GM04503 (cell line): ENCODE data around the gene LARP7.
"Not testable (repeated sequence)": the region's sequence is repeated elsewhere in the genome, so short reads cannot be mapped to it uniquely, and the experiment has no call there.

Experiments
- DNase-seq: peaks from one replicate; pipeline ENCODE4 v3.0.0-alpha.2; 2012; ENCODE audit warnings: low read depth

The LARP7 gene

DNA sequence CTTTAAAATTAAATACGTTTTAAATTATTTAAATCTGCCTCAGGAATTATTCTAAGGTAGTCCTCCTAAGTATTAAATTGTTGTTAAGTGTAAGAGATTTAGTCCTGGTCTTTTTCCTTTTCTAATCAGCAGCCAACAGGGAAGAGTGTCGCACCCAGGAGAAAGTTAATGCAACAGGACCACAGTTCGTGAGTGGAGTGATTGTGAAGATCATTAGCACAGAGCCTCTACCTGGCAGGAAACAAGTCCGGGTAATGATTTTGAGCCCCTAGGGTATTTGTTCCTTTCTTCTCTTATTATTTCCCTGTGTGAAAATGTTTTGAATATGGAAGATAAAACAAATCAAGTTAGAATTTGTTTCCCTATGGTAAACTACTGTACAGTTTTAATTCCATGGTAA lies 13.4 kb downstream of the LARP7 start:
- no peak for DNase-seq

DNA sequence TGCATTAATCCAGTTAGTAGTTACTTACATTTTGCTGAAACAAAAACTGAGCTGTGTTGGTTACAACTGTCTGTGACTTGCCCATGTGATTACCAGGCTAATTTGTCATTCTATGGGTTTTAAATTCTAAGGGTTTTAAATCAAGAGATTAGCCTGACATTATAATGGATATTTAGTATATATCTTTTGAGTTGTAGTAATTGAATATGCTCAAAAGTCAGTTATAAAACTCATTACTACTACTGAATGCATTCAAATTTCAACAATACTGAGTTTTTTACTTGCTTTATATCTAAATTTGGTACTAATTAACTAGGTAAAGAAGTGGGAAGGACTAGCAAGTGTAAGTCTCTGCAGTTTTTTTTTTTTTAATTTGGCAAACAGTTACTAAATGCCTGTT lies 14.7 kb downstream of the LARP7 start:
- DNase-seq: no peak

DNA sequence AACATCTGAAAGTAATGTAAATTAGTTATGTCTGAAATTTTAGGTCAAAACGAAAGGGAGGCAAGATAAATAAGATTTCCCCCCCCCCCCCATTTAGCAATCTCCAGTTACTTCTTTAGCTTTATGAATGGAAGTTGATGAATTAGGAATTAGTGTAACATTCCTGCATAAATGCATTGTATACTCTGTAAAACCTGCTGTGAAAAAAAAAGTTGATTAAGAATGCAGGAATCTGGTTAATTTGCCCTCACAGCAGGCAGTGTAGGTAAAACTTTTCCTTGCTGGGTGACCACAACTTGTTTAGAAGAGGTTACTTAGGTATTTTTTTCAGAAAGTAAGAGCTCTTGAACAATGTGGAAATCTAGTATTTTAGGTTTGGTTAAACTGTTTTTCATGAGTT lies 15.3 kb downstream of the LARP7 start:
- no peak for DNase-seq

DNA sequence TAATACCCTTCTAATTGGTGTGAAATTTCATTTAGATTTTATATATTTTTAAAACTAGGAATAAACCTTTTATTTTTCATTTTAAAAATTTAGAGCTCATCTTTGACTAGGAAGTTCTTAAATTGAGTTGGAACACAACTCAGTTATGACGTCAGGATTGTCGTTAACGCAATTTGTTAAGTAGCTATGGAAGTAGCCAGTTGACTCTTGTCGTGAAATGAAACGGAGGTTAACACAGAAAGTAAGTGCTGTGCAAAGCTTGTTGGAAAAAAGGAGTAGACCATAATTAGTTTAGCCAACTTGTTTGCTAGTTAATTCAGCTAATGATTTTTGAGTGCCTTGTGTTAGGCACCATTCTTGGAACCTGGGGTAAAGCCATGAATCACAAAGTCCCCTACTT lies 18.3 kb downstream of the LARP7 start:
- DNase-seq: no peak

DNA sequence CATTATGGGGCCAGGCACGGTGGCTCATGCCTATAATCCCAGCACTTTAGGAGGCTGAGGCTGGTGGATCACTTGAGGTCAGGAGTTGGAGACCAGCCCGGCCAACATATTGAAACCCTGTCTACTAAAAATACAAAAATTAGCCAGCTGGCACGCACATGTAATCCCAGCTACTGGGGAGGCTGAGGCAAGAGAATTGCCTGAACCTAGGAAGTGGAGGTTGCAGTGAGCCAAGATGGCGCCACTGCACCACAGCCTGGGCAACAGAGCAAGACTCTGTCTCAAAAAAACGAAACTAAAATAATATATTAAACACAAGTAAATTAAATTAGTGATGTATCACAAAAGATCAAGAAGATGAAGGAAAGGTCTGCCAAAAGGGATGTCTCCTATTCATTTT lies 19.2 kb downstream of the LARP7 start:
- DNase-seq: not testable (repeated sequence)

DNA sequence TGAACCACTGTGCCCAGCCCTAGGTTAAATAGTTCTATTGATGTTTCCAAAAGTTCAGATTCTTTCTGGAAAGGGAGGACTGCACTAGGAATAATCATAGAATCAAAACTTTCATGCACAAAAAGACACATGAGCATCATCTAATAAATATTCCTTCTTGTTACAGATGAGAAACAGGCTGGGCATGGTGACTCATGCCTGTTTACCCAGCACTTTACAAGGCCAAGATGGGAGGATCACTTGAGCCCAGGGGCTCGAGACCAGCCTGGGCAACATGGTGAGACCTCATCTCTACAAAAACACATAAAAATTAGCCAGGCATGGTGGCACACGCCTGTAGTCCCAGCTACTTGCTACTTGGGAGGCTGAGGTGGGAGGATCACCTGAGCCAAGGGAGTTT lies 27.7 kb downstream of the LARP7 start:
- DNase-seq: no peak

DNA sequence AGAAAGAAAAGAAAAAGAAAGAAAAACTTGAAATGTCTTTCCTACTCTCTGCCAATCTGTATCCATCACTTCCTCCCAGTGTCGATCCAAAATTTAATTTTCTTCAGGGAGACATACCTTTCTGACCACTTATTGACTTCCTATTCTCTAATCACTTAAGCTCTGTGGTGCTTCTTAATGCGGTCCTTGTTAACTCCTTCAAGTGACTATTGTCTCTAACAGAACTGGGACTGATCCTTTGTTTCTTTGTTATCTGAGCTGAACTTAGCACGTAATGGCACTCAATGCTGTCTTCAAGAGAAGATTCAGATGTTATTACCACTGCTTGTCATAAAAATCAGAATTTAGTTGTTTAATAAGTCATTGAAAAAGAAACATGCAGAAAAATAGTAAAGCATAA lies 31.2 kb downstream of the LARP7 start:
- no peak for DNase-seq

DNA sequence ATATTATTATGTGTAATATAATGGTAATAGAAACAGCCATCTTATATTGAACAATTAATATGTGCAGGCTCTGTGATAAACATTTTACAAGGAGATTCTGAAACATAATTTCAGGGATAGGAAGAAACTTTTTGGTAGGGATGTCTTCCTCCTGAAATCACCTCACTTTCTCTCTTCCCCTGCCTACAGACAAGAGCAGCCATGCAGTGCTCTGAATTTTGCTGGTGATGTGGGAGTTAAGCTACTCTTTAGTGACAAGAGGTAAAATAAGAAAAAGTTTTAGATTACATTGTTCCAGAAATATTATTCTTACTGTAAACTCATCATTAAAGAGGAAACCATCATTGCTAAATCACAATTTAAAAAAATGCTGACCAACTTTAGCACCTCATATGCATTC lies 36.1 kb downstream of the LARP7 start:
- no peak for DNase-seq

DNA sequence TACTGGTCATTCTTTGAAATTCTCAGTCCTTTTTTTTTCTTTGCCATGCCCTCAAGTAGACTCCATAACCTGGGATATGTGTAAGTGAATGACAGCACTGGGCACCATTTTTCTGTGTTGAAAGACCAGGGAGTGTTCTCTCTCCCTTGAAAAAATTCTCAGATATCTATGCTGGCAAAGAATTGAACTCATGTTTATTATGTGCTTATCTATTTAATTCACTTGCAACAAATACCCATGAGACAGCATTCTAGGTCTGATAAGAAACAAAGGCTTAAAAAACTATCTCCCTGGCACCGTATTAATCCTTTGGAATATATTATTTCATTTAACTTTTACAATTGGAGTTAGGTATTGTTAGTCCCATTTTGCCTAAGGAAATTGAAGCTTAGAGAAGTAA lies 36.7 kb downstream of the LARP7 start:
- no peak for DNase-seq

DNA sequence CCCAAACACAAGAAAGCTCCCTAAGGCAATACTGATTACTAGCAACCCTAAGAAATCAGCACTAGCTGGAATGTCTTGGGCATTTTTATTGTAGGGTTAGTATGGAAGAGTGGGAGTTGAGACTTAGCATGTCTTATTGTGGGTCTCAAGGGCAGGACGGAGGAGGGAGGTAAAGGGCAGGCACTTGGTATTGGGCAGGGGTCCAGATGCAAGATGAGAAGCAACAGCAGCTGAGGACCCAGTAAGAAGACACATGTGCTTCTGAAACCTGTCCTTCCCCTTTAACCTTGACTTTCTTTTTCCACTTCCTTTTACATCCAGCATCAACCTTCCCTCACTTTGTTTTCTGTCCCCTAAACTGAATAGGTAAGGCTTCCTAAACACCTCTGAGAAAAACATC lies 37.4 kb downstream of the LARP7 start:
- no peak for DNase-seq

DNA sequence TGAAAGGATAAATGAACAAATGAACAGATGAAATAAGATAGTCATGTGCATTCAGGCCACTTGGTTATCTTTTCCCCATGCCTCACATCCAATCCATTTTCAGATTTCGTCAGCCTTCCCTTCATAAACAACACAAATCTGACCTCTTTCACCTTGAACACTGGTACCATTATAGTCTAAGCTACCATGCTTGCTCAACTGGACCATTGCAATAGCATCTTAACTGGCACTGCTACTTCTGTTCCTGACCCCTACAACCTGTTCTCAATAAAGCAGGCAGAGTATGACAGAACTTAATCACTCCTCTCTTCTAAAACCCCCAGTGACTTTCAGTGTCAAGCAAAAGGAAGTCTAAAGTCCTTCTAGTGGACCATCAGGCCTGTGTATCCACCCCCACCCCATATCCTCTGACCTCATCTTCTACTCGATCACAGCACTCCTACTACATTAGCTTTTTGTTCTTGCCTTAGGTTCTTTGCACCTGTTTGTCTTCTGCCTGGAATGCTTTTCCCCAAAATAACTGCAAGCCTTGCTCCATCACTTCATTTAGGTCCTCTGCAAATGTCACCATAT lies 40.7 kb downstream of the LARP7 start:
- no peak for DNase-seq

DNA sequence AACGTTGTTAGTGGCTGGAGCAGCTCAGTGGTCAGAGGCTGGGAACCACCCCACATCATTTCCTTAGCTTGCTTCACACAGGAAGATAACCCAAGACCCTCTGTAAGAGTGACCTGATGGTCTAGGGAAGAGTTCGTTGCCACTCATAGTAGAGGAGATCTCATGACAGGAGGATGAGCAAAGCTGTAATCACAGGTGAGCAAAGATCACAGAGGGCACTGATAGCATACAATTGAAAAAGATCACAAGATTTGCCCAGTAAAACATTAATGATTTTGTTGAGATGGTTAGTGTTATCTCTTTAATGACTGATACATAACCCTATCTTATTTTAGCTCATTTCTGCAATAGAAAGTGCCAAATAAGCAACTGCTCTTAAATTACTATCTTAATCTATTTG lies 44.1 kb downstream of the LARP7 start:
- DNase-seq: no peak

DNA sequence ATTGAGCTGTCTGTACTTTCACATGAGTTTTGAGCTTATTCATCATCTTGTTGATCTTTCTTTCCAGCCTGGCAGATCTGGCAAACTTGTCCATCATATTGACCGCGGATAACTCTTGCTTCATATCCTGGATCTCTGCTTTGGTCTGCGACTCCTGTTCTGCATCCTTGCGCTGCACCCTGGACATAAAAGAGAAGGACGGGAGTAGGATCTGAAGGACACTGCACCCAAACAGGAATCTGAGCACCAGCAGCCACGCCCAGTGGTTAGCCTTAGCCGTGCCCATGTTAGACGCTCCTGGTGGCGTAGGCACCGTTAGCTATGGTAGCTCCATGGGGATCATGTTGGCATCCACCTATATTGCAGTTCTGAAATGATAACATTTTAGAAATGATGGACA lies 56.6 kb downstream of the LARP7 start:
- DNase-seq: no peak

DNA sequence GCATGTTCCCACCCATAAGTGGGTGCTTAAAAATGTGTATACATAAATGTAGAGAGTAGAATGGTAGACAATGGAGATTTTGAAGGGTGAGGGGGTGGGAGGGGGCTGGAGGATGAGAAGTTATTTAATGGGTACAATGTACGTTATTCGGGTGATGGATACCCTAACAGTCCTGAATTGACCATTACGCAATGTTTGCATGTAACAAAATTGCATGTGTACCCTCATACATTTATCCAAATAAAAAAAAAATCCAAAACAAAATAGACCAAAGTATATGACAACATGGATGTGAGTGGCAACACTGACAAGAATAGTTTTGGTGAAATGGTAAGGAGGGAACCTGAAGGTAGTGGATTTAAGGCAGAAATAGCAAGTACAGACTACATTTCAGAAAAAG lies 63.7 kb downstream of the LARP7 start:
- no peak for DNase-seq

DNA sequence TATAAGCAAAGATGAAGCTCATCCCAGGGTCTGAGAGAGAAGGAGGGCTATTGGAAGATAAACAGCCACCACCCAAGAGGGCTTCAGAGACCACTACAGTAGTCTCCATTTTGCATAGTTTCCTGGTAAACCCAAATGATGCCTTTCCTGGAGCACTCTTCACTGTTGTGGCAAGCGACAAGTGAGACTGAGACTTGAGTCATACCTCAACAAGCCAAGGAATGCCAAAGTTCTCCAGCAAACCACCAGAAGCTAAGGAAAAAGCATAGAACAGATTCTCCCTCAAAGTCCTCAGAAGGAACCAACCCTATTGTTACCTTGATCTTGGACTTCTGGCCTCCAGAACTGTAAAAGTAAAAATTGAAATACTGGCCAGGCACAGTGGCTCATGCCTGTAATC lies 65.9 kb downstream of the LARP7 start:
- no peak for DNase-seq

DNA sequence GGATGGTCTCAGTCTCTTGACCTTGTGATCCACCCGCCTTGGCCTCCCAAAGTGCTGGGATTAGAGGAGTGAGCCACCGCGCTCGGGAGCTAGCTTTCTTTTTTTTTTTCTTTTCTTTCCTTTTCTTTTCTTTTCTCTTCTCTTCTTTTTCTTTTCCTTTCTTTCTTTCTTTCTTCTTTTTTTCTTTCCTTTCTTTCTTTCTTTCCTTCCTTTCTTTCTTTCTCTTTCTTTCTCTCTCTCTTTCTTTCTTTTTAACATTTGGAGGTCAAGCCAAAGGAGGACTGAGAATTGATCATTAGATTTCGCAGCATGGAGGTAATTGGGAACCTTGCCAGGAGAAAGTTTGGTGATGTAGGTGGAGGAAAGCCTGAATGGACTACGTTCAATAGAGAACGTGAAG lies 67.4 kb downstream of the LARP7 start:
- DNase-seq: no peak

DNA sequence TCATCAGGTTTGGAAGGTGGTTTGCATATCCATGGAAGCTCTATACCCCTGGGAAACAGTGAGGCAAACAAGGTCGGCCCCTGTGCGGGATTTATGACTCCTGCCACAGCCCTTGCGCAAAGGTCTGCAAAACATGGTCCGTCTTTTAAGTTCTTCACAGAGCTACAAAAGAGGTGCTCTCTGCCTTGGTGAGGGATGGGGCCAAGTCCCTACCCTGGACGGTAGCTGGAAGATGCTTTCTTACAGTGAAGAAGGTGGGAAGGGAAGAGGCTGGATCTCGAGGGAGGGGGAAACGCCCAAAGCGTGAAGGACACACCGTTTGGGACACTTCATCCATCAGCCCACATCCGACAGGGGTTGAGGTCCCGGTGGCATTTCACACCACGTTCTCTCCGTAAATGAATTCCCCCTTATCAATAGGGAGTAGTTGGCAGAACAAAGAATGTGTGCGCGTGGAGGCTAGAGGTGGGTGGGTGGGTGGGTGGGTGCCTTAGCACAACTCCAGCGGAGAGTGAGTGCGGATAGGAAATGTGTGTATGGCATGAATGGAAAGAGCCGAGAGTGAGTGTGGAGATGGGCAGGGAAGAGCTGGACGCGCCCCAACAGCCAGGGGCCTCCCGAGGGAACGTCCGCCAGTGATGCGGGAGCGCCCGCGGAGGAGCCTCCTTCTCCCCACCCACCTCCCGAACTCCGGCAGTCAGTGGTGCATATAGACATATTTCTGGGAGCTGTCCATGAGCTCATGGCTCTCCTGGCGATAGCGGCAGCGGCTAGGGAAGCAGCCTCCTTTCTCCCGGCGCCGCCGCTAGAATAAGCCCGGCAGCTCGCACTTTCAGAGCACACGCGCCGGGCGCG lies 68.3 kb downstream of the LARP7 start:
- no peak for DNase-seq

DNA sequence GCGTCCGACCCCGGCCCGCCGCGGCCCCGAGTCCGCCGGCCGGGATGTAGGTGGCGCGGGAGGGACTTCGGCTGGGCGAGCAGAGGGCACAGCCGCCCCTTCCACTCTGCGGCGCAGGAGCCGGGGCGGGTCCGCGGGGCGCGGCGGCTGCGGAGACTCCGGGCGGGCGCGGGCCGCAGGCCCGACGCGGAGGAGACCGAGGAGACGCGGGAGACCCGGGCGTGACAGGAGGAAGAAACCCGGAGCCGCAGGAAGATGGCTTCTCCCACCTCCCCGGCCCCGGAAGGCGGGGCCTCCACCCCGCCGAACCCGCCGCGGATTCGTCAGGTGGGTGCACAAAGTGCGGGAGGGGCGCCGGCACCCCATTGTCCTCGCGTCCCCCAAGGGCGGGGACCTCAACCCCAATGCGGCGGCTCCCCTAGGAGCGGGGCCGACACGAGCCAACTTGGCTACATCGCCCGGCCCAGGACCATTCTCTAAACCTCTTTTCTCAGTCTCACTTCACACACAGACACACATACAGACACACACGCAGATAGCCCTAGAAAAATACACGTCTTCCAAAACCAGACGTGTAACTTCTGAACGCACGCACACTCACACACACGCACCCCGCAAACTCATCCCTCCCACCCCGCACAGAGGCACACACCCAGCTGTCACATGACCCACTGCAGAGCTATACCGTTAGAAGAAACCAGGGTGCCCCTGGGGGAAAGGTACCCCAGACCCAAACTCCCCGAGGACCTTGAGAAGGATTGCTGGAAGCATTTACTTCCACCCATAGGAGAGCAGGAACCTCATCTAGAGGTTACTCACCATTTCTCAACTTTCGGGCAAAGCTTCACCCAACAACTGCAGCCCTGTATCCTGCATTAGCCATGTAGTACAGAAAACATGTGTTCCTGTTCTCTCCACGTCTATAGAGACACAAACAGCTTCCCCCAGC lies 69.2 kb downstream of the LARP7 start:
- DNase-seq: not testable (repeated sequence)

DNA sequence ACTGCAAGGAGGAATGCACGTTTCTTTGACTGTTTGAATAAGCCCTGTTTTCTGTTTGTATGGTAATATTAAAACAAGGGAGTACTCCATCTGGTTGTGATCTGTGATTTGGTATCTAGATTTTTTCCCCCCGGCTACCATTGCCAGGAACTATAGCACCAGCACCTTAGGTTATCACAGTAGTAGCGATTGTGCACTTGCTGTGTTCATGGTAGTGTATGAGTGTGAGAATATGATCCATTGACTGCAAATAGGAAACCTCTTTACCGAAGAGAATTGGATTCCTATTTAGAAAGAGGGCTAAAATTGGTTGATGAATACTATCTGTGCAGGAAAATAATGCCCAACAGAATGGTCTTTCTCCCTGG lies 69.9 kb downstream of the LARP7 start:
- no peak for DNase-seq
